SJSA1 (cell line): ENCODE results near the gene NTMT1. TPM values are rescaled to one million over a fixed set of nuclear protein-coding genes. Genes with fewer than 3 reads are reported as not detected.

ENCODE experiments used
- DNase-seq, 2 experiments: peaks; one replicate each; pipeline ENCODE4 v3.0.0-alpha.2; 2015 to 2020; ENCODE audit warnings: low spot score in 2 of 2, low read depth in 1 of 2
- H3K27ac ChIP-seq: fragments of 250-450 bp; sonication (Bioruptor Pico); 2 replicates; pipeline ENCODE4 v1.5.1; 2020; ENCODE audit warnings: mild to moderate bottlenecking, moderate library complexity
- H3K27me3 ChIP-seq: fragments of 250-450 bp; sonication (Bioruptor Pico); replicated peaks from 2 replicates; pipeline ENCODE4 v1.5.1; 2020; ENCODE audit warnings: mild to moderate bottlenecking, moderate library complexity
- H3K36me3 ChIP-seq: fragments of 250-450 bp; sonication (Bioruptor Pico); 2 replicates; pipeline ENCODE4 v1.5.1; 2020; ENCODE audit warnings: mild to moderate bottlenecking
- H3K4me1 ChIP-seq: fragments of 250-450 bp; sonication (Bioruptor Pico); replicated peaks from 2 replicates; pipeline ENCODE4 v1.6.1; 2021; ENCODE audit warnings: mild to moderate bottlenecking
- H3K4me3 ChIP-seq: fragments of 250-450 bp; sonication (Bioruptor Pico); 2 replicates; pipeline ENCODE4 v1.5.1; 2020; ENCODE audit warnings: mild to moderate bottlenecking
- H3K9me3 ChIP-seq: fragments of 250-450 bp; sonication (Bioruptor Pico); replicated peaks from 2 replicates; pipeline ENCODE4 v1.5.1; 2020; ENCODE audit warnings: mild to moderate bottlenecking
- total RNA-seq: library from RNA; depleted of rRNA; stranded (reverse); fragments of >200 nt; shearing (Covaris generic); gene quantifications from 2 replicates; pipeline ENCODE4 v1.2.3, GENCODE V29; 2014; rRNA removed

Gene NTMT1, protein sequence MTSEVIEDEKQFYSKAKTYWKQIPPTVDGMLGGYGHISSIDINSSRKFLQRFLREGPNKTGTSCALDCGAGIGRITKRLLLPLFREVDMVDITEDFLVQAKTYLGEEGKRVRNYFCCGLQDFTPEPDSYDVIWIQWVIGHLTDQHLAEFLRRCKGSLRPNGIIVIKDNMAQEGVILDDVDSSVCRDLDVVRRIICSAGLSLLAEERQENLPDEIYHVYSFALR
- 30.8 and 35.9 TPM in 2 replicates for total RNA-seq

DNA sequence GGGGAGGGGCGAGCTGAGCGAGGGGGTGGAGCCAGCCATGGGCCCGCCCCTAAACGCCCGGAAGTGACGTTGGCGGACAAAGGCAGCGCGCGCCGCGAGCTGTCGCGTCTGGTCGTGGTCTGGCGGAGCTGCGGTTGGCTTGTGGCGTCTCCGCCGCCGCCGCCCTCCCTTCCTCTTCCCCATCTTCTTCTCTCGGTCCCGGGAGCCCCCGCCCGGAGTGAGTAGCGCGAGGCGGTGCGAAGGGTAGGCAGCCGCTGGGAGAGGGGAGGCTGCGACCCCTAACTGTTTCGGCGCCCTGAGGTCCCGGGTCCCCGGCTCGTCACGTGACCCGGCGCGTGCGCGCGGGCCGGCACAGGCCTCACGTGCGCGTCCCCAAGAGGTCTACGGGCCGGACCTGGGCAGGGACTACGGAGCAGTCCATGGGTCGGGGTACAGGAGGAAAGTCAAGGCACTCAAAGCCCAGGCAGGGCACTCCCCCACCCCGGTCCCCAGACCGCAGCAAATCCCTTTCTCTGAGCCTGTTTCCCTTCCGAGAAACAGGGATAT lies at the start of gene NTMT1:
TSS of gene NTMT1 (plus strand) at position 85 of the 546 bp plus-strand sequence. CDS start 6,541 bp downstream, outside the sequence.
- H3K27ac ChIP-seq: peak within 1 kb of the TSS; percentile 87
- DNase-seq: peak; percentile 83 to 93
- H3K9me3 ChIP-seq: no peaks in the 10 kb centered on the region
- H3K27me3 ChIP-seq: no peaks in the 10 kb centered on the region
- H3K4me3 ChIP-seq: peak within 1 kb of the TSS; percentile 76
- peaks cover 24% of the 10 kb centered on the region for H3K36me3 ChIP-seq
- peaks cover 20% of the 10 kb centered on the region for H3K4me1 ChIP-seq

DNA sequence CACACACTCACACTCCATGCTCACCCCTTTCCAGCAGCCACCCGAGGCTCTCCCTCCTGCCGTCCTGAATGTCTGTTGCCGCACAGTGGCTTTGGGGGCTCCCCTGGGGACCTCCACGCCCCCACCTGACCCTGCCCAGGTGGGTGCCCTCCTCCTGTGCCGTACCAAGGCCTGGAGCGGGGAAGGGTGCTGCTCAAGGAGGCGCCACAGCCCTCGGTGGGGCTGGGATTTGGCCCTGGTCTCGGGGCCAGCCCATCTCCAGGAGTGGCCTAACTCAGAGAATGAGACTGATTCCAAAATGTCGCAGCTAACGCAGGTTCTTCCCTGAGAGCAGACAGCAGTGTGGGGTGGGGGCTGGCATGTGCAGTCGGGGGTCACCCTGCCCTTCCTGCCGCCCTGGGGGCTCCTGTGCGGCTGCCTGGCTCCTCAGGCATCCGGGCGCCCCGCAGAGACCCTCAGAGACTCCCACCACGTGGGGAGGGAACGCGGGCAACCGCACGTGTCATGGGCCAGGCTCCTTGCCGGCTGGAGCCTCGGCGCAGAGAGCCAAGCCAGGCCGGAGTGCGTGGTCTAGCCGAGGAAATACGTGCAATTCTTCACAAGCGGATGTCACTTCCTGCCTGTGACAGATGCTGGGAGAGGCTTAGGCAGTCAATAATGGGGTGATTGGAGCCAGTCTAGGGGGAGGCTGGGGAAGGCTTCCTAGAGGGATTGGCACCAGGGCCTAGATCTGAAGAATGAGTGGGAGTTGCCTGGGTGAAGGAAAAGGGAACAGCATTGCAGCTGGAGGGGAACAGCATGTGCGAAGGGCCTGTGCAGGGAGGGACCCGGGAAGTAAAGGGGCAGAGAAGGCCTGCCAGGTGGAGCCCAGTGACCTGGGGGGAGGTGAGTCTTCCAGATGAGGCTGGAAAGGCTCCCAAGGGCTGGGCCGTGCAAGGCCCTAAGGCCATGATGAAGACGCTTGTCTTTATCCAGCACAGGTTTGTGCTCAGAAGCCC lies 49.1 kb upstream of the NTMT1 start:
- no peak for DNase-seq
- Histone ChIP-seq H3K9me3 (no peaks in the 10 kb centered on the region), H3K4me1 (peaks cover 18% of the 10 kb centered on the region), H3K27me3 (no peaks in the 10 kb centered on the region), H3K4me3 (no peak overlapping the region), H3K36me3 (no peaks in the 10 kb centered on the region), H3K27ac (peak overlapping the region; percentile 57)

DNA sequence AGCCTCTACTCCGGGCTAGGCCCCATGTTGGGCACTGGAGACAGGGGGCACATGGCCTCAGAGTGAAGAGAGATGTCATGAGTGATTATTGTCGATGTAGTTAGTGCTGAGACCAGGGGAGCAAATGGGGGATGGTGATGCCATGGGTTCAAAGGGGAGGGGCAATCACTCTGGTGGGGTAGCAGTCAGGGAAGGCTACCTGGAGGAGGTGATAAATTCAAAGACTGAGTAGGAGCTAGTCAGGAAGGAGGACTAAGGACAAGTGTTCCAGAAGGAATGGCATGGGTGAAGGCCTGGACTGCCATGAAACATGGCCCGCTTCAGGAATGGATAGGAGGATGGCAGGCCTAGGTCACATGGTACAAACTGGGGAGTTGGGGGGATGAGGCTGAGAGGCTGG lies 46.7 kb upstream of the NTMT1 start:
- H3K9me3 ChIP-seq: no peaks in the 10 kb centered on the region
- no peaks in the 10 kb centered on the region for H3K36me3 ChIP-seq
- no peak for DNase-seq
- no peak overlapping the region for H3K4me3 ChIP-seq
- no peaks in the 10 kb centered on the region for H3K27me3 ChIP-seq
- H3K27ac ChIP-seq: no peak overlapping the region
- H3K4me1 ChIP-seq: peaks cover 20% of the 10 kb centered on the region

DNA sequence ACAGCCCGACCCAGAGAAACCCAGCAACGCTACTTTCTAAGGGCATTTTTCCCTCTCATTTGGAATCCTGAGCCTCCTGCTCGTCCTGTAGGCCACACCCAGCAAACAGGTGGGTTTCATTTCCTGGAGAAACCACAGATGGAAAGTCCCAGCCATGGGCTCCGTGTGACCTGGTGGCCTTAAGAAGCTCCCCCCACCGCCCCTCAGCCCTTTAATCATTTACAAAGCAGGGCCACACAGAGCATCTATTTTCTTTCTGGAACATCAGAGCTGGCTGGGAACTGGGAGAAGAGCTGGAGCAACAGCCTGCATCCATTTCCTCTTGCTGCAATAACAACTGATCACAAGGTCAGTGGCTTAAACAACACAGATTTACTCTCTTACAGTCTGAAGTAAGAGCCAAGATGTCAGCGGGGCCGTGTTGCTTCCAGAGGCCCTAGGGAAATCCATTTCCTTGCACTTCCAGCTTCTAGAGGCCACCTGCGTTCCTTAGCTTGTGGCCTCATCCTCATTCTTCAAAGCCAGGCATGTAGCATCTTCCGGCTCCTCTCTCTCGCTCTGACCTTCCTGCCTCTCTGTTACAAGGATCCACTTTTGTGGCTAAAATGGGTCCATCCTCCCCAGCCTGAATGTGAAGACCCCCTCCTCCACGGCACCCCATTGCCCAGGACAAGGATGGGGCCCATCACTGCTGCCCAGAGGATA lies 45.6 kb upstream of the NTMT1 start:
- Histone ChIP-seq H3K27me3 (no peaks in the 10 kb centered on the region), H3K9me3 (no peaks in the 10 kb centered on the region), H3K36me3 (no peaks in the 10 kb centered on the region), H3K4me1 (peaks cover 18% of the 10 kb centered on the region), H3K4me3 (no peak overlapping the region), H3K27ac (no peak overlapping the region)
- DNase-seq: no peak

DNA sequence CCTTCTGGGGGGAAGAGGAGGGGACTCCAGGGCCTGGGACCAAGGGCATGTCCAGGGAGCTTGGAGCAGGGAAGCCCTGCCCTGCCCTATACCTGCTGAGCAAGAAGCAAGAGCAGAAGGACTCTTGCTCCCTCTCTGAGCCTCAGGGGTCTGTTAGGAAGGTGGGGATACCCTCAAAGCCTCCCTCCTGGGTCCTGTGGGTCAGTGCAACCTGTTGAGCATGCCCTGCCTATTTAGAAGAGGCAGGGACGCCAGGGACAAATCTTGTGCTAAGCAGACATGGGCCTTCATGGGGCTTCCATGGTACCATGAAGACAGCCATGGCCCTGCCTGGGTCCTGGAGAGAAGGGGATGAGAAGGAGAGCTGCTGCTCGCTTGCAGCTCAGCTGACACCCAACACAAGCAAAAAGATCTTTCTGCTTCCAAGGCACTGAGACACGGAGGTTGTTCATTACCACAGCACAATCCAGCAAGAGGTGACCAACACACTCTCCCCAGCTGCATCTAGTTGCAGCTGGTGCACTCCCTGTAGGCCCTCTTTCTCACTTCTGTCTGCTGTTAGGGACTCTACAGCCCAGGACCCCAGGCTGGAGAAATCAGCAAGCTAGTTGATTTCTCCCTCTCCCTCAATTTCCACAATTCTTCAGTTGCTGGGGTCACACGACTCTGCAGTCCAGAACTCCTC lies 44.3 kb upstream of the NTMT1 start:
- H3K9me3 ChIP-seq: no peaks in the 10 kb centered on the region

DNA sequence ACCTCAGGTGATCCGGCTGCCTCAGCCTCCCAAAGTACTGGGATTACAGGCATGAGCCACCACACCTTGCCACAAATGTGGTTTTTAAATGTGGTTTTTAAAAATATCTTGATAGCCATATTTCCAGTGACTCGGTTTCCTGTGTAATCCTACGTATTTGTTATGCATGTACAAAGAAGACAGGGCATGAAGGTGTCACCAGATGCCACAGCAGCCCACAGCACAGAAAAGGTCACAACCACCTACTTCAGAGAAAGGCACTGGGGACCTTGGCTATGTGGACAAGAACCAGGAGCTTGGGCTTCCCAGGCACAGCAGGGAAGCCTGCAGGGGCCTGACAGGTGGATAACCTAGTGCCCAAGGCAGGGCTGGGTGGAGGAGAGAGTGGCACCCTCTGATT lies 43.1 kb upstream of the NTMT1 start:
- Histone ChIP-seq H3K27ac (no peak overlapping the region), H3K9me3 (no peaks in the 10 kb centered on the region), H3K36me3 (no peaks in the 10 kb centered on the region), H3K4me1 (peaks cover 6% of the 10 kb centered on the region), H3K4me3 (no peak overlapping the region), H3K27me3 (no peaks in the 10 kb centered on the region)
- no peak for DNase-seq

More for the DNA sequence above, 44.3 kb upstream of the NTMT1 start:
- H3K36me3 ChIP-seq: no peaks in the 10 kb centered on the region
- H3K4me1 ChIP-seq: peaks cover 12% of the 10 kb centered on the region
- no peak for DNase-seq
- no peaks in the 10 kb centered on the region for H3K27me3 ChIP-seq
- H3K27ac ChIP-seq: no peak overlapping the region
- H3K4me3 ChIP-seq: no peak overlapping the region

DNA sequence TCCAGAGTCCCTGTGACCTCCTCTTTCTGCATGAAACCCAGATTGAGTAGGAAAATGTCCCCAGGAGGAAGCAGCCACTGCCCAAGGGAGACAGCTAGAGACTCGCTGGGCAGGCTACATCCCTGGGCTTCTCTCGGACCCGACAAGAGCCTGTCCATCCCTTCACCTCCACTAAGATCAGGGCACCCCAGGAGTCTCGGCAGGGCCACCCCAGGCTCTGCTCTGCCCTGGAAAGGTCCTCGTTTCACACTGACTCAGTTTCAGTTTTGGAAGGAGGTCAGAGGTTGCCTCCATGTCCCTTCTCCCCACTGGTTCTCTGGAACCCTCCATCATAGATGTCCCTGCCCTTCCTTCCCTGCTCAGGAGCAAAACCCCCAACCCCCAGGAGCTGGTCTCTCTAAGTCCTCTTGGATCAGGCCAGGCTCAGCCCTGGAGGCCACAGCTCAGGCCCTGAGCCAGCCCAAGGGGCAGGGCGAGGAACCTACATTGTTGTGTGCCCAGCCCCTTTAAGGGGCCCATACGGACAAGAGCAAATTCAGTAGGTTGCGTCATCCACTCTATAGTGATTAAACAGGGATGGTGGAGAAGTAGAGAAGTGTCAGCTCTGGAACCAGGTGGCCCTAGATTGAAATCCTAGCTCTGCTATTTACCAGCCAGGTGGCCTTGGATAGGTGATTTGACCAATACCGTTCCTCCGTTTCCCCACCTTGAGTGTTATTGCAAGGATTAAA lies 42.5 kb upstream of the NTMT1 start:
- Histone ChIP-seq H3K4me3 (no peak overlapping the region), H3K4me1 (peaks cover 6% of the 10 kb centered on the region)
- DNase-seq: no peak

DNA sequence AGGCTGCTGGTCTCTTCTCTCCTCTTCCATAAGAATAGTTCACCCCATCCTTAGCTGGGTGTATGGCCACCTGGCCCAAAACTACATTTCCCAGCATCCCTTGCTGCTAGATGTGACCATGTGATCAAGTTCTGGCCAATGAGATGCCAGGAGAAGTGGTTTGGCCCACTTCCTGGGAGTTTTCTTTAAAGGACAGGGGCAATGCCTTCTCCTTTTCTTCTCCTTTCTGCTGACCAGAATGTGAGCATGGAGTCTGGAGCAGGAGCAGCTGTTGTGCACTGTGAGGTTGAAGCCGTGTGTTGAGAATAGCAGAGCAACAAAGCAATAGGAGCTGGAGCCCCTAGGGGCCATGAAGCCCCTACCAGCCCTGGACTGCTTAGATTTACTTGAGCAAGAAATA lies 41.8 kb upstream of the NTMT1 start:
- Histone ChIP-seq H3K9me3 (no peaks in the 10 kb centered on the region), H3K27ac (no peak overlapping the region), H3K4me1 (peaks cover 6% of the 10 kb centered on the region), H3K36me3 (no peaks in the 10 kb centered on the region), H3K27me3 (no peaks in the 10 kb centered on the region), H3K4me3 (no peak overlapping the region)
- peak; percentile 54 to 67 for DNase-seq

More for the DNA sequence above, 42.5 kb upstream of the NTMT1 start:
- no peaks in the 10 kb centered on the region for H3K9me3 ChIP-seq
- no peaks in the 10 kb centered on the region for H3K36me3 ChIP-seq
- H3K27ac ChIP-seq: no peak overlapping the region
- H3K27me3 ChIP-seq: no peaks in the 10 kb centered on the region

DNA sequence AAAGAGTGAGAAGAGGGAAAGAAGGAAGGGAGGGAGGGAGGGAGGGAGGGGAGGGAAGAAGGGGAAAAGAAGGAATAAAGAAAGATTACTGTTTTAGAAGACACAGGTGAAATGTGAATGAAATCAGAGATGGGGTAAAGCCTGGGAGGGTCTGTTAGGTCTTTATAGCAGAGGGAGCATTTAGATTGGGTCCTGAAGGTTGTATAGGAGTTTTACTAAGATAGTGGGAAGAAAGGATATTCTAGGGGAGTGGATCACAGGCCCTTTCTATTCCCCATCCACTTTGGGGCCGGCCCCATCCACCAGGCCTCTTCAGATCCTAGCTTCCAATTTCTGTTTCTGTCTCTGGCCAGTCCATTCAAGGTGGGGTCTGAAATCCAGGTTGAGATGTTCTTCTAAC lies 40.6 kb upstream of the NTMT1 start:
- Histone ChIP-seq H3K27ac (no peak overlapping the region), H3K27me3 (no peaks in the 10 kb centered on the region), H3K9me3 (no peaks in the 10 kb centered on the region), H3K4me3 (no peak overlapping the region), H3K4me1 (peaks cover 6% of the 10 kb centered on the region), H3K36me3 (no peaks in the 10 kb centered on the region)
- no peak for DNase-seq

DNA sequence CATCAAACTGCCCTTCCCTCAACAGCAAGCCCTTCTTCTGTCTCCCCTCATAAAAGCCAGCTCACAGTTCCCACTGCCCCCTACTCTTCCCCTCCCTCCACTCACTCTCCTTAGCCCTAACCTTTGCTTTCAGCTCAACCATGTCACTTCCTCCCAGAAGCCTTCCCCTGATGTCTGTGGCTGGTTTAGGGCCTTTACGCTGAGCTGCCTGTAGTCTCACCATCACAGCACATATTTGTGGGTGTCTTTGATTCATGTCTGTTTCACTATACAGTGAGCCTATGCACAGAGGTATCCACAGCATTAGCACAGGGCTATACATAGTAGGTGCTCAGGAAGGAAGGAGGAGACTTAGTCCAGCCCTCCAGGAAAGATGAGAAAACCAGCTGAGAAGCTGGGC lies 39.7 kb upstream of the NTMT1 start:
- Histone ChIP-seq H3K9me3 (no peaks in the 10 kb centered on the region), H3K27me3 (no peaks in the 10 kb centered on the region), H3K27ac (no peak overlapping the region), H3K4me1 (peaks cover 6% of the 10 kb centered on the region), H3K4me3 (no peak overlapping the region), H3K36me3 (no peaks in the 10 kb centered on the region)
- DNase-seq: no peak

DNA sequence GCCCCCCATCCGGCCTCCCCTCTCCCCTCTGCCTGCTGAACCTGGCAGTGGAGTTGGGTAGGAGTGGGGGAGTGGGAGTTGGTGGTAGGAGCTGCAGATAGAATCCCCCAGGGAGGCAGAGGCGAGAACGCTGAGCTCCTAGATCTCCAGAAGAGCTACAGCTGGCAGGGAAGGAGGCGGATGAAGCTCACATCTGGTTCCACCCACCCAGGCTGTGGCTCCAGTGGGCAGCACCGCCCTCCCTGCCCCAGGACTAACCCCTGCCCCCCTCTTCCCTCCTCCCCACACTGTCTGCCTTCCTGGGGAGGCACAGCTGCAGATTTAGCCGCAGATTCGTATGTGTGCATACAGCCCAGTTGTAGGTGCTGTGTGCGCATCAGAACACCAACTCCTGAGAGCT lies 39.3 kb upstream of the NTMT1 start:
- no peak for DNase-seq
- no peaks in the 10 kb centered on the region for H3K27me3 ChIP-seq
- H3K36me3 ChIP-seq: no peaks in the 10 kb centered on the region
- peaks cover 6% of the 10 kb centered on the region for H3K4me1 ChIP-seq
- H3K9me3 ChIP-seq: no peaks in the 10 kb centered on the region
- H3K4me3 ChIP-seq: no peak overlapping the region
- H3K27ac ChIP-seq: no peak overlapping the region

DNA sequence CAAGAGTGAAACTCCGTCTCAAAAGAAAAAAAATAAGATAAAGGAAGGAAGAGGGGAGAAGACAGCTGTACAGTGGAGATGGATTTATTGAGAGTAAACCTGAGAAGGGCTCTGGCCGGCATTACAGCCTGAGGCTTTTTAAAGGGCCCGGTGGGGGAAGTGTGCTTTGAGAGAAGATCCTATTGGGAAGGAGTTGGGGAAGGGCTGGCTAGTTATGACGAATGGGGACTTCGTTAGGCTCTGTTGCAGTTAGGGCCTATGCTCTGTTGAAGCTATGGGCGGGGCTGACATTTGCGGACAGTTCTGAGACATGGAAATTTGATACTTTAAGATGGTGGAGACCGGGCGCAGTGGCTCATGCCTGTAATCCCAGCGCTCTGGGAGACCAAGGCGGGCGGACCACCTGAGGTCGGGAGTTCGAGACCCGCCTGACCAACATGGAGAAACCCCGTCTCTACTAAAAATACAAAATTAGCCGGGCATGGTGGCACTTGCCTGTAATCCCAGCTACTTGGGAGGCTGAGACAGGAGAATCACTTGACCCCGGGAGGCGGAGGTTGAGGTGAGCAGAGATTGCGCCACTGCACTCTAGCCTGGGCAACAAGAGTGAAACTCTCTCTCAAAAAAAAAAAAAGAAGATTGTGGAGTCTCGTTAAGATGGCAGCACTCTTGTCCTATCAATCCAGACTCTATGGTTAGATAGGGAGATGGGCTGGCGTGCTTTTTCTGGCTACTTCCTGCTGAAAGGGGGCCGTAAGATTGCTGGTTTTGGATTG lies 38.3 kb upstream of the NTMT1 start:
- Histone ChIP-seq H3K4me1 (peaks cover 6% of the 10 kb centered on the region), H3K27me3 (no peaks in the 10 kb centered on the region), H3K36me3 (no peaks in the 10 kb centered on the region), H3K9me3 (no peaks in the 10 kb centered on the region), H3K27ac (no peak overlapping the region), H3K4me3 (no peak overlapping the region)
- no peak for DNase-seq
